ENCODE results near the gene PSMD6. TPM values are rescaled to one million over a fixed set of nuclear protein-coding genes. Genes with fewer than 3 reads are reported as not detected.

The PSMD6 gene
- total and polyA plus RNA-seq, 8 donors, result 15.8 to 98.5 (median 55.5) TPM

GRCh38 chr3:64039332-64039731 lies 16.0 kb upstream of the PSMD6 start:
- H3K27ac ChIP-seq, result no peak overlapping the region
- TF ChIP-seq POLR2A (IDR thresholded peaks at IDR 0.05) (no peak), CTCF (IDR thresholded peaks at IDR 0.05) (no peak), POLR2AphosphoS5 (IDR thresholded peaks at IDR 0.05) (no peak), EP300 (IDR thresholded peaks at IDR 0.05) (no peak)
- 69 to 79% (median 74%) methylated on average over 4 of the region's 4 CpGs for WGBS, 5 donors
- H3K4me3 ChIP-seq, result no peak overlapping the region
- no peaks in the 10 kb centered on the region for H3K36me3 ChIP-seq
- no peak for DNase-seq
- H3K4me1 ChIP-seq, result no peaks in the 10 kb centered on the region
- intact Hi-C loops (cut with DNase I; ENCODE audit: low total_unique reads), result no loop called here
- H3K9me3 ChIP-seq, result no peaks in the 10 kb centered on the region
- peaks cover 0 to 4% (median 0%) of the 10 kb centered on the region in 3 donors for H3K27me3 ChIP-seq

- TF ChIP-seq EP300 (IDR thresholded peaks at IDR 0.05), result no peak
- no peak for TF ChIP-seq POLR2A (IDR thresholded peaks at IDR 0.05)
- TF ChIP-seq POLR2AphosphoS5 (IDR thresholded peaks at IDR 0.05), result no peak
- TF ChIP-seq CTCF (IDR thresholded peaks at IDR 0.05), result no peak
- DNase-seq, result no peak
- H3K4me3 ChIP-seq, result no peak overlapping the region
- H3K9me3 ChIP-seq, result no peaks in the 10 kb centered on the region
- 33 to 50% (median 44%) methylated on average over 4 of the region's 4 CpGs for WGBS, 5 donors
- intact Hi-C loops (cut with DNase I; ENCODE audit: low total_unique reads), result no loop called here
- no peaks in the 10 kb centered on the region for H3K4me1 ChIP-seq
- H3K27ac ChIP-seq, result no peak overlapping the region
- H3K36me3 ChIP-seq, result no peaks in the 10 kb centered on the region
- H3K27me3 ChIP-seq, result peaks cover 0 to 4% (median 0%) of the 10 kb centered on the region in 3 donors
Observed at GRCh38 chr3:64038253-64038767, 15.0 kb upstream of the PSMD6 start.

- WGBS, 5 donors, result 90 to 98% (median 96%) methylated on average over 7 of the region's 7 CpGs
- H3K9me3 ChIP-seq, result no peaks in the 10 kb centered on the region
- H3K27ac ChIP-seq, result no peak overlapping the region
- intact Hi-C loops (cut with DNase I; ENCODE audit: low total_unique reads), result no loop called here
- H3K4me1 ChIP-seq, result no peaks in the 10 kb centered on the region
- no peaks in the 10 kb centered on the region for H3K36me3 ChIP-seq
- H3K4me3 ChIP-seq, result no peak overlapping the region
- no peak for TF ChIP-seq POLR2A (IDR thresholded peaks at IDR 0.05)
- no peak for DNase-seq
- H3K27me3 ChIP-seq, result peaks cover 0 to 4% (median 0%) of the 10 kb centered on the region in 3 donors
Observed at GRCh38 chr3:64037084-64037483, 13.8 kb upstream of the PSMD6 start.

- no peak for TF ChIP-seq POLR2AphosphoS5 (IDR thresholded peaks at IDR 0.05)
- TF ChIP-seq EP300 (IDR thresholded peaks at IDR 0.05), result no peak
- no peak for TF ChIP-seq POLR2A (IDR thresholded peaks at IDR 0.05)
- TF ChIP-seq CTCF (IDR thresholded peaks at IDR 0.05), result no peak
- peaks cover 0 to 15% (median 3%) of the 10 kb centered on the region in 3 donors for H3K27me3 ChIP-seq
- no peak for DNase-seq
- 78 to 88% (median 83%) methylated on average over 2 of the region's 2 CpGs for WGBS, 5 donors
- H3K27ac ChIP-seq, result no peak overlapping the region
- intact Hi-C loops (cut with DNase I; ENCODE audit: low total_unique reads), result loop anchor here (5.0 kb wide), 2 partner anchors 364 to 449 kb away; no protein-coding TSS in a partner anchor
- H3K36me3 ChIP-seq, result no peaks in the 10 kb centered on the region
- H3K4me1 ChIP-seq, result peaks cover 0 to 14% (median 8%) of the 10 kb centered on the region in 4 donors
- no peak overlapping the region for H3K4me3 ChIP-seq
- no peaks in the 10 kb centered on the region for H3K9me3 ChIP-seq
Observed at GRCh38 chr3:64033069-64033468, 9.8 kb upstream of the PSMD6 start.
